HepG2 (cell line): ENCODE data around the gene VAMP4. TPM values are rescaled to one million over a fixed set of nuclear protein-coding genes. Genes with fewer than 3 reads are reported as not detected.
"Not testable (repeated sequence)": the region's sequence is repeated elsewhere in the genome, so short reads cannot be mapped to it uniquely, and the experiment has no call there.

ENCODE experiments used
- ATAC-seq: fragments of 200-7000 bp; cut with Tn5 transposase; 3 replicates; pipeline ENCODE4 v1.9.1; 2020; ENCODE audit warnings: mild to moderate bottlenecking, moderate library complexity
- BruUV-seq: library from RNA; stranded (reverse); fragments of 400-500 nt; replicated peaks from 2 replicates; lab custom pipeline; 2021; lab: Mats Ljungman, UMichigan
- CTCF ChIA-PET: fragments of 300-600 bp; formaldehyde crosslinking; extraction: SDS; loops from one replicate; lab custom pipeline; 2021; ENCODE audit warnings: low total read pairs, inconsistent platforms, low intra/inter-chr PET ratio; lab: Yijun Ruan, JAX
- POLR2A ChIA-PET: fragments of 350-600 bp; sonication (Branson Sonifier 250); formaldehyde crosslinking; loops from one replicate; lab custom pipeline; 2020; ENCODE audit warnings: antibody characterized with exemption, inconsistent platforms; lab: Yijun Ruan, JAX
- DNase-seq: peaks from one replicate; pipeline ENCODE4 v3.0.0-alpha.2; 2015; ENCODE audit warnings: low spot score
- FAIRE-seq: peaks from 3 replicates; lab custom pipeline; 2011; peaks lifted over from hg19 to GRCh38; lab: Jason Lieb, UNC
- H2AFZ ChIP-seq: one replicate; pipeline ENCODE4 v1.6.1; 2011; ENCODE audit warnings: low read length, inconsistent platforms
- H3K27ac ChIP-seq: fragments of 300-600 bp; 3 replicates; pipeline ENCODE4 v1.8.0; 2011; ENCODE audit warnings: mixed run types, mild to moderate bottlenecking, mixed read lengths, low read length, inconsistent platforms; ENCODE audit not compliant: insufficient read depth; ENCODE audit errors: extremely low read length
- H3K27me3 ChIP-seq, 2 experiments: fragments of 200-600 bp in 1 of 2; 2 replicates in 1 of 2; 3 replicates in 1 of 2; pipeline versions ENCODE4 v1.6.0 to v1.8.0; 2011; ENCODE audit warnings: low read length in 2 of 2, mild to moderate bottlenecking in 2 of 2, moderate library complexity in 2 of 2, inconsistent platforms in 1 of 2; ENCODE audit not compliant: insufficient read depth in 2 of 2, control insufficient read depth in 1 of 2
- H3K36me3 ChIP-seq, 2 experiments: fragments of 200-600 bp in 1 of 2; replicated peaks in 1 of 2; 2 replicates in 1 of 2; 3 replicates in 1 of 2; pipeline versions ENCODE4 v1.5.1 to v1.8.0; 2011; ENCODE audit warnings: low read length in 2 of 2, inconsistent platforms in 1 of 2; ENCODE audit not compliant: insufficient read depth in 2 of 2, control insufficient read depth in 1 of 2
- H3K4me1 ChIP-seq: 2 replicates; pipeline ENCODE4 v1.5.1; 2012; ENCODE audit warnings: low read length, inconsistent platforms; ENCODE audit not compliant: insufficient read depth
- H3K4me2 ChIP-seq: 2 replicates; pipeline ENCODE4 v1.6.0; 2011; ENCODE audit warnings: low read depth, low read length, inconsistent platforms
- H3K4me3 ChIP-seq, 3 experiments: fragments of 200-600 bp in 1 of 3; sonication (generic), shearing (Covaris generic) in 1 of 3; replicated peaks in 1 of 3; 2 replicates each; pipeline ENCODE4 v1.5.1; 2011 to 2016; ENCODE audit warnings: low read length in 3 of 3, inconsistent platforms in 2 of 3, low read depth in 2 of 3, mild to moderate bottlenecking in 2 of 3, control low read depth in 1 of 3, mixed read lengths in 1 of 3; ENCODE audit not compliant: insufficient read depth in 1 of 3
- H3K79me2 ChIP-seq: one replicate; pipeline ENCODE4 v1.6.1; 2011; ENCODE audit warnings: low read length, inconsistent platforms; ENCODE audit not compliant: insufficient read depth
- H3K9ac ChIP-seq: 2 replicates; pipeline ENCODE4 v1.6.0; 2011; ENCODE audit warnings: mild to moderate bottlenecking, low read depth, low read length, inconsistent platforms; ENCODE audit not compliant: insufficient read depth
- H3K9me3 ChIP-seq: 2 replicates; pipeline ENCODE4 v1.5.1; 2012; ENCODE audit warnings: mild to moderate bottlenecking, low read length
- H4K20me1 ChIP-seq: 2 replicates; pipeline ENCODE4 v1.6.0; 2011; ENCODE audit warnings: inconsistent platforms, mild to moderate bottlenecking, low read length, moderate library complexity; ENCODE audit not compliant: insufficient read depth
- BHLHE40 ChIP-seq: IDR thresholded peaks from 2 replicates; pipeline ENCODE4 v1.6.1; 2011; ENCODE audit warnings: low read length, improper control_type of control experiment
- FOSL2 ChIP-seq: sonication (generic); formaldehyde crosslinking; IDR thresholded peaks from 2 replicates; pipeline ENCODE4 v1.4.0; 2020; ENCODE audit warnings: missing genetic modification reagents
- NR2F1 ChIP-seq, 2 experiments: fragments of 450-650 bp in 1 of 2; formaldehyde crosslinking in 1 of 2; IDR thresholded peaks; 2 replicates each; pipeline versions ENCODE4 v1.5.0 to v1.6.1; 2016 to 2020; ENCODE audit warnings: mild to moderate bottlenecking in 1 of 2, missing compliant biosample characterization in 1 of 2, missing genetic modification reagents in 1 of 2, moderate library complexity in 1 of 2
- THAP7 ChIP-seq: sonication (generic); formaldehyde crosslinking; IDR thresholded peaks from 2 replicates; pipeline ENCODE4 v1.8.1; 2023; ENCODE audit warnings: mild to moderate bottlenecking, missing genetic modification reagents
- ZNF350 ChIP-seq: sonication (generic); formaldehyde crosslinking; IDR thresholded peaks from 2 replicates; pipeline ENCODE4 v1.4.0; 2020; ENCODE audit warnings: mild to moderate bottlenecking, low read depth, missing genetic modification reagents, borderline replicate concordance
- ZNF598 ChIP-seq: sonication (generic); formaldehyde crosslinking; IDR thresholded peaks from 2 replicates; pipeline ENCODE4 v1.5.1; 2020; ENCODE audit warnings: mild to moderate bottlenecking, missing genetic modification reagents, borderline replicate concordance
- WGBS: methylation state at CpG from one replicate; pipeline ENCODE4 v1.1.6; 2017; ENCODE audit warnings: low lambda C conversion rate; 5-methylcytosine and 5-hydroxymethylcytosine counted together
- in situ Hi-C: cut with HindIII; loops from 2 replicates; pipeline ENCODE4 v1.10.0; 2017; ENCODE audit warnings: low pct_unique_long_range_greater_than_20kb; ENCODE audit not compliant: extremely low pct_ligation_motif_present
- intact Hi-C: fragments of 100-400 bp; cut with micrococcal nuclease; formaldehyde crosslinking; loops from one replicate; pipeline ENCODE4 v1.10.0; 2022; ENCODE audit not compliant: unreplicated experiment
- polyA plus RNA-seq, 8 experiments: library from polyadenylated mRNA; depleted of rRNA in 3 of 8; stranded (reverse) in 7 of 8; unstranded in 1 of 8; fragments of >200 nt; fragmentation: Illumina TruSeq in 4 of 8; extraction: Trizol in 4 of 8; gene quantifications; 2 replicates each; pipeline versions ENCODE4 v1.2.1 to v1.2.3, GENCODE V29; 2011 to 2016; ENCODE audit warnings: low read depth in 4 of 8, missing spikeins in 1 of 8, mixed read lengths in 1 of 8; ENCODE audit not compliant: insufficient read depth in 1 of 8
- total RNA-seq, 5 experiments: library from RNA; depleted of rRNA; stranded (reverse); fragments of >200 nt; fragmentation: Illumina TruSeq; extraction: Trizol; gene quantifications; 2 replicates each; pipeline ENCODE4 v1.2.3, GENCODE V29; 2016; ENCODE audit warnings: low read depth in 1 of 5
- TF ChIP-seq, protein P1 (sequence below): sonication (generic); formaldehyde crosslinking; IDR thresholded peaks from 2 replicates; pipeline ENCODE4 v1.4.0; 2020; ENCODE audit warnings: mild to moderate bottlenecking, low read depth, missing genetic modification reagents
- TF ChIP-seq, protein P2 (sequence below): sonication (generic); formaldehyde crosslinking; IDR thresholded peaks from 2 replicates; pipeline ENCODE4 v1.4.0; 2020; ENCODE audit warnings: mild to moderate bottlenecking, missing genetic modification reagents, borderline replicate concordance
- TF ChIP-seq, protein P3 (sequence below): sonication (generic); formaldehyde crosslinking; IDR thresholded peaks from 2 replicates; pipeline ENCODE4 v1.4.0; 2020; ENCODE audit warnings: missing genetic modification reagents, borderline replicate concordance

VAMP4 gene
- total and polyA plus RNA-seq, 2 of the 13 experiments (the other 11 are each of a cell fraction or from before 2014, with no cell fraction given), result 1.4 to 2.0 TPM

GRCh38 chr1:171656206-171656605, 85.7 kb downstream of the VAMP4 start:
- H3K36me3 ChIP-seq, H3K4me2 ChIP-seq, H2AFZ ChIP-seq, DNase-seq, FAIRE-seq, in situ Hi-C loops, H3K9ac ChIP-seq, BruUV-seq, POLR2A ChIA-PET, H4K20me1 ChIP-seq, H3K27ac ChIP-seq, H3K27me3 ChIP-seq, H3K4me3 ChIP-seq, H3K79me2 ChIP-seq, H3K9me3 ChIP-seq, ATAC-seq, intact Hi-C loops: not testable (repeated sequence)
- H3K4me1 ChIP-seq, result peaks cover 20% of the 10 kb centered on the region
- 27% methylated on average over 5 of the region's 9 CpGs for WGBS
- TF ChIP-seq FOSL2 (peak; percentile 70), NR2F1 (CRISPR knock-in tag; IDR thresholded peaks at IDR 0.05) (0 out of 4 replicates have a peak, but pooled peaks of 1 of the 2 experiments have one; percentile 16), BHLHE40 (0 out of 2 replicates have a peak, but pooled peaks have one; percentile 12)
- CTCF ChIA-PET, result interaction anchor here (1.8 kb wide), 1 partner anchor 59 kb away, joined by 9 read pairs; no protein-coding TSS in a partner anchor

DNA sequence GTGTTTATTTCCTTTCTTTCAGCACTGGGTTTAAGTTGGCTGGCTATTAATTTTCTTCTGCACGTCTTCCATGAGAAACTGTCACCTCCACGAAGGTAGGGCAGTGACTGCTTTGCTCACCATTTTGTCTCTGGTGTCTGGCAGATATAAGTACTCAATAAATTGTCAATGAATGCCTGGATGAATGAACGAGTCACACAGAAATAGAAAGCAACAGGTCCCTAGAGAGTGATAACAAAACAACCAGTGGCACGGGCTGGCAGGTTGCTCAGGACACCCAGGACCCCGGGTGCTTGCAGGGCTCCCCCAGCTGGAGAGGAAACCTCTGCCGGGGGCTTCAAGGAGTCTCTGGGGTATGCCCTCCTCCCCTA, 86.1 kb downstream of the VAMP4 start:
- FAIRE-seq, result no peak
- intact Hi-C loops (loop anchor here (2.0 kb wide), 1 partner anchor 63 kb away; no protein-coding TSS in a partner anchor), in situ Hi-C loops (no loop called here)
- H2AFZ ChIP-seq, result no peak overlapping the region
- no TSS peak for BruUV-seq
- no peak overlapping the region for H3K27ac ChIP-seq
- no peaks in the 10 kb centered on the region for H3K36me3 ChIP-seq
- H3K27me3 ChIP-seq, result peaks cover 1 to 5% of the 10 kb centered on the region in 2 experiments; a peak in 3 of 5 replicates
- H3K9me3 ChIP-seq, result no peaks in the 10 kb centered on the region
- no peak for DNase-seq
- WGBS, result 62% methylated on average over 5 of the region's 6 CpGs
- TF ChIP-seq ZNF350 (CRISPR knock-in tag) (no peak), THAP7 (no peak), ZNF598 (CRISPR knock-in tag) (no peak)
- TF ChIP-seq, protein P1, sequence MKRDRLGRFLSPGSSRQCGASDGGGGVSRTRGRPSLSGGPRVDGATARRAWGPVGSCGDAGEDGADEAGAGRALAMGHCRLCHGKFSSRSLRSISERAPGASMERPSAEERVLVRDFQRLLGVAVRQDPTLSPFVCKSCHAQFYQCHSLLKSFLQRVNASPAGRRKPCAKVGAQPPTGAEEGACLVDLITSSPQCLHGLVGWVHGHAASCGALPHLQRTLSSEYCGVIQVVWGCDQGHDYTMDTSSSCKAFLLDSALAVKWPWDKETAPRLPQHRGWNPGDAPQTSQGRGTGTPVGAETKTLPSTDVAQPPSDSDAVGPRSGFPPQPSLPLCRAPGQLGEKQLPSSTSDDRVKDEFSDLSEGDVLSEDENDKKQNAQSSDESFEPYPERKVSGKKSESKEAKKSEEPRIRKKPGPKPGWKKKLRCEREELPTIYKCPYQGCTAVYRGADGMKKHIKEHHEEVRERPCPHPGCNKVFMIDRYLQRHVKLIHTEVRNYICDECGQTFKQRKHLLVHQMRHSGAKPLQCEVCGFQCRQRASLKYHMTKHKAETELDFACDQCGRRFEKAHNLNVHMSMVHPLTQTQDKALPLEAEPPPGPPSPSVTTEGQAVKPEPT, result no peak
- TF ChIP-seq, protein P2, sequence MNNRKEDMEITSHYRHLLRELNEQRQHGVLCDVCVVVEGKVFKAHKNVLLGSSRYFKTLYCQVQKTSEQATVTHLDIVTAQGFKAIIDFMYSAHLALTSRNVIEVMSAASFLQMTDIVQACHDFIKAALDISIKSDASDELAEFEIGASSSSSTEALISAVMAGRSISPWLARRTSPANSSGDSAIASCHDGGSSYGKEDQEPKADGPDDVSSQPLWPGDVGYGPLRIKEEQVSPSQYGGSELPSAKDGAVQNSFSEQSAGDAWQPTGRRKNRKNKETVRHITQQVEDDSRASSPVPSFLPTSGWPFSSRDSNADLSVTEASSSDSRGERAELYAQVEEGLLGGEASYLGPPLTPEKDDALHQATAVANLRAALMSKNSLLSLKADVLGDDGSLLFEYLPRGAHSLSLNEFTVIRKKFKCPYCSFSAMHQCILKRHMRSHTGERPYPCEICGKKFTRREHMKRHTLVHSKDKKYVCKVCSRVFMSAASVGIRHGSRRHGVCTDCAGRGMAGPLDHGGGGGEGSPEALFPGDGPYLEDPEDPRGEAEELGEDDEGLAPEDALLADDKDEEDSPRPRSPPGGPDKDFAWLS (CRISPR knock-in tag), result no peak
- TF ChIP-seq, protein P3, sequence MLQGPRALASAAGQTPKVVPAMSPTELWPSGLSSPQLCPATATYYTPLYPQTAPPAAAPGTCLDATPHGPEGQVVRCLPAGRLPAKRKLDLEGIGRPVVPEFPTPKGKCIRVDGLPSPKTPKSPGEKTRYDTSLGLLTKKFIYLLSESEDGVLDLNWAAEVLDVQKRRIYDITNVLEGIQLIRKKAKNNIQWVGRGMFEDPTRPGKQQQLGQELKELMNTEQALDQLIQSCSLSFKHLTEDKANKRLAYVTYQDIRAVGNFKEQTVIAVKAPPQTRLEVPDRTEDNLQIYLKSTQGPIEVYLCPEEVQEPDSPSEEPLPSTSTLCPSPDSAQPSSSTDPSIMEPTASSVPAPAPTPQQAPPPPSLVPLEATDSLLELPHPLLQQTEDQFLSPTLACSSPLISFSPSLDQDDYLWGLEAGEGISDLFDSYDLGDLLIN (CRISPR knock-in tag), result no peak
- ChIA-PET CTCF (interaction anchor here (1.8 kb wide), 1 partner anchor 60 kb away, joined by 9 read pairs; no protein-coding TSS in a partner anchor), POLR2A (no interaction called here)
- no peak overlapping the region; a peak in 1 of 6 replicates for H3K4me3 ChIP-seq
- ATAC-seq, result no peak
- H3K4me1 ChIP-seq, result peaks cover 20% of the 10 kb centered on the region
- H4K20me1 ChIP-seq, result no peaks in the 10 kb centered on the region
- H3K4me2 ChIP-seq, result peak overlapping the region; percentile 49; the same call in 1 of the 2 replicates
- no peak overlapping the region for H3K9ac ChIP-seq
- H3K79me2 ChIP-seq, result no peaks in the 10 kb centered on the region
